Activated naive CD8-positive, alpha-beta T cell (primary cell): Measurements from ENCODE around the gene UBN2.

ENCODE experiments used
- H3K27ac Mint-ChIP-seq: one replicate; pipeline ENCODE4 v1.8.0; 2021; ENCODE audit warnings: mixed read lengths
- H3K27me3 Mint-ChIP-seq: one replicate; pipeline ENCODE4 v1.8.0; 2021; ENCODE audit warnings: mixed read lengths
- H3K36me3 Mint-ChIP-seq: one replicate; pipeline ENCODE4 v1.8.0; 2021; ENCODE audit warnings: mixed read lengths
- H3K4me1 Mint-ChIP-seq: one replicate; pipeline ENCODE4 v1.8.0; 2021; ENCODE audit warnings: low read depth, mixed read lengths
- H3K4me3 Mint-ChIP-seq: one replicate; pipeline ENCODE4 v1.8.0; 2021; ENCODE audit warnings: mild to moderate bottlenecking, mixed read lengths
- H3K9me3 Mint-ChIP-seq: one replicate; pipeline ENCODE4 v1.8.0; 2021; ENCODE audit warnings: low read depth, mixed read lengths

UBN2 gene

GRCh38 chr7:139254281-139254680, 23.2 kb downstream of the UBN2 start:
- Mint-ChIP-seq H3K27ac (no peak overlapping the region), H3K9me3 (no peaks in the 10 kb centered on the region), H3K36me3 (peaks cover 15% of the 10 kb centered on the region), H3K4me3 (no peak overlapping the region), H3K4me1 (peaks cover 5% of the 10 kb centered on the region), H3K27me3 (no peaks in the 10 kb centered on the region)

GRCh38 chr7:139254728-139255127, 23.7 kb downstream of the UBN2 start:
- Mint-ChIP-seq H3K27me3 (no peaks in the 10 kb centered on the region), H3K9me3 (no peaks in the 10 kb centered on the region), H3K27ac (no peak overlapping the region), H3K36me3 (peaks cover 15% of the 10 kb centered on the region), H3K4me3 (no peak overlapping the region), H3K4me1 (peaks cover 5% of the 10 kb centered on the region)

GRCh38 chr7:139255290-139255689, 24.3 kb downstream of the UBN2 start:
- Mint-ChIP-seq H3K27ac (no peak overlapping the region), H3K4me3 (no peak overlapping the region), H3K36me3 (peaks cover 15% of the 10 kb centered on the region), H3K27me3 (no peaks in the 10 kb centered on the region), H3K9me3 (no peaks in the 10 kb centered on the region), H3K4me1 (peaks cover 5% of the 10 kb centered on the region)

- H3K27ac Mint-ChIP-seq, result no peak overlapping the region
- peaks cover 16% of the 10 kb centered on the region for H3K36me3 Mint-ChIP-seq
- H3K4me1 Mint-ChIP-seq, result no peaks in the 10 kb centered on the region
- H3K4me3 Mint-ChIP-seq, result no peak overlapping the region
- H3K9me3 Mint-ChIP-seq, result no peaks in the 10 kb centered on the region
- no peaks in the 10 kb centered on the region for H3K27me3 Mint-ChIP-seq
Observed at GRCh38 chr7:139259142-139259541, 28.1 kb downstream of the UBN2 start.

GRCh38 chr7:139264220-139264619, 33.2 kb downstream of the UBN2 start:
- no peak overlapping the region for H3K27ac Mint-ChIP-seq
- H3K4me1 Mint-ChIP-seq, result no peaks in the 10 kb centered on the region

GRCh38 chr7:139265673-139266072, 34.6 kb downstream of the UBN2 start:
- H3K4me1 Mint-ChIP-seq, result no peaks in the 10 kb centered on the region
- H3K4me3 Mint-ChIP-seq, result no peak overlapping the region
- no peak overlapping the region for H3K27ac Mint-ChIP-seq
- no peaks in the 10 kb centered on the region for H3K27me3 Mint-ChIP-seq
- H3K9me3 Mint-ChIP-seq, result no peaks in the 10 kb centered on the region
- peaks cover 16% of the 10 kb centered on the region for H3K36me3 Mint-ChIP-seq

More at GRCh38 chr7:139264220-139264619, 33.2 kb downstream of the UBN2 start:
- H3K27me3 Mint-ChIP-seq, result no peaks in the 10 kb centered on the region
- no peak overlapping the region for H3K4me3 Mint-ChIP-seq
- no peaks in the 10 kb centered on the region for H3K9me3 Mint-ChIP-seq
- peaks cover 13% of the 10 kb centered on the region for H3K36me3 Mint-ChIP-seq

GRCh38 chr7:139271718-139272628, 40.9 kb downstream of the UBN2 start:
- H3K4me1 Mint-ChIP-seq, result no peaks in the 10 kb centered on the region
- H3K27ac Mint-ChIP-seq, result no peak overlapping the region
- H3K36me3 Mint-ChIP-seq, result peaks cover 15% of the 10 kb centered on the region
- no peaks in the 10 kb centered on the region for H3K27me3 Mint-ChIP-seq
- no peaks in the 10 kb centered on the region for H3K9me3 Mint-ChIP-seq
- H3K4me3 Mint-ChIP-seq, result no peak overlapping the region

- Mint-ChIP-seq H3K9me3 (no peaks in the 10 kb centered on the region), H3K36me3 (peaks cover 23% of the 10 kb centered on the region), H3K4me3 (no peak overlapping the region), H3K27ac (no peak overlapping the region), H3K27me3 (no peaks in the 10 kb centered on the region), H3K4me1 (no peaks in the 10 kb centered on the region)
Observed at GRCh38 chr7:139284252-139284896, 53.3 kb downstream of the UBN2 start.

GRCh38 chr7:139286144-139286543, 55.1 kb downstream of the UBN2 start:
- Mint-ChIP-seq H3K27ac (no peak overlapping the region), H3K36me3 (peaks cover 23% of the 10 kb centered on the region), H3K4me1 (no peaks in the 10 kb centered on the region), H3K27me3 (no peaks in the 10 kb centered on the region), H3K4me3 (no peak overlapping the region), H3K9me3 (no peaks in the 10 kb centered on the region)

- Mint-ChIP-seq H3K4me3 (no peak overlapping the region), H3K4me1 (no peaks in the 10 kb centered on the region), H3K27me3 (no peaks in the 10 kb centered on the region), H3K9me3 (no peaks in the 10 kb centered on the region), H3K27ac (no peak overlapping the region), H3K36me3 (peaks cover 11% of the 10 kb centered on the region)
Observed at GRCh38 chr7:139292821-139293220, 61.8 kb downstream of the UBN2 start.

GRCh38 chr7:139293534-139293933, 62.5 kb downstream of the UBN2 start:
- Mint-ChIP-seq H3K27me3 (no peaks in the 10 kb centered on the region), H3K36me3 (peaks cover 8% of the 10 kb centered on the region), H3K9me3 (no peaks in the 10 kb centered on the region), H3K27ac (no peak overlapping the region), H3K4me3 (no peak overlapping the region), H3K4me1 (no peaks in the 10 kb centered on the region)

GRCh38 chr7:139294241-139294640, 63.2 kb downstream of the UBN2 start:
- H3K27me3 Mint-ChIP-seq, result no peaks in the 10 kb centered on the region
- H3K36me3 Mint-ChIP-seq, result peaks cover 10% of the 10 kb centered on the region
- no peak overlapping the region for H3K27ac Mint-ChIP-seq
- H3K4me1 Mint-ChIP-seq, result no peaks in the 10 kb centered on the region
- no peak overlapping the region for H3K4me3 Mint-ChIP-seq
- H3K9me3 Mint-ChIP-seq, result no peaks in the 10 kb centered on the region

- peaks cover 12% of the 10 kb centered on the region for H3K36me3 Mint-ChIP-seq
- H3K4me3 Mint-ChIP-seq, result no peak overlapping the region
- no peaks in the 10 kb centered on the region for H3K9me3 Mint-ChIP-seq
- no peaks in the 10 kb centered on the region for H3K27me3 Mint-ChIP-seq
- no peaks in the 10 kb centered on the region for H3K4me1 Mint-ChIP-seq
- H3K27ac Mint-ChIP-seq, result no peak overlapping the region
Observed at GRCh38 chr7:139294951-139295575, 64.0 kb downstream of the UBN2 start.

GRCh38 chr7:139297795-139298194, 66.8 kb downstream of the UBN2 start:
- Mint-ChIP-seq H3K36me3 (peaks cover 13% of the 10 kb centered on the region), H3K9me3 (no peaks in the 10 kb centered on the region), H3K27me3 (no peaks in the 10 kb centered on the region), H3K4me1 (no peaks in the 10 kb centered on the region), H3K4me3 (no peak overlapping the region), H3K27ac (no peak overlapping the region)

- no peaks in the 10 kb centered on the region for H3K9me3 Mint-ChIP-seq
- no peak overlapping the region for H3K4me3 Mint-ChIP-seq
- no peaks in the 10 kb centered on the region for H3K4me1 Mint-ChIP-seq
- no peak overlapping the region for H3K27ac Mint-ChIP-seq
- no peaks in the 10 kb centered on the region for H3K27me3 Mint-ChIP-seq
- peaks cover 11% of the 10 kb centered on the region for H3K36me3 Mint-ChIP-seq
Observed at GRCh38 chr7:139299296-139299695, 68.3 kb downstream of the UBN2 start.
